Parathyroid adenoma (tissue), 2 donors: ENCODE measurements around the gene ADGRA1.

Experiments used
- H2AFZ ChIP-seq: fragments of 300-600 bp; sonication (generic); one replicate; pipeline ENCODE4 v1.7.0; 2017; ENCODE audit warnings: antibody characterized with exemption, mild to moderate bottlenecking
- H3K27ac ChIP-seq: fragments of 300-600 bp; sonication (generic); one replicate; pipeline ENCODE4 v1.7.0; 2017
- H3K27me3 ChIP-seq: fragments of 300-600 bp; sonication (generic); one replicate; pipeline ENCODE4 v1.7.0; 2017; ENCODE audit warnings: low read length; ENCODE audit not compliant: control insufficient read depth, insufficient read depth
- H3K36me3 ChIP-seq: fragments of 300-600 bp; sonication (generic); one replicate; pipeline ENCODE4 v1.7.0; 2017; ENCODE audit warnings: low read length; ENCODE audit not compliant: control insufficient read depth, insufficient read depth
- H3K4me1 ChIP-seq: fragments of 300-600 bp; sonication (generic); one replicate; pipeline ENCODE4 v1.7.0; 2017; ENCODE audit warnings: control low read depth
- H3K4me2 ChIP-seq: fragments of 300-600 bp; sonication (generic); one replicate; pipeline ENCODE4 v1.7.0; 2017; ENCODE audit warnings: low read length
- H3K4me3 ChIP-seq: fragments of 300-600 bp; sonication (generic); one replicate; pipeline ENCODE4 v1.7.0; 2017; ENCODE audit warnings: low read depth, low read length
- H3K79me2 ChIP-seq: fragments of 300-600 bp; sonication (generic); one replicate; pipeline ENCODE4 v1.7.0; 2017; ENCODE audit warnings: control low read depth
- H3K9ac ChIP-seq: fragments of 300-600 bp; sonication (generic); one replicate; pipeline ENCODE4 v1.7.0; 2017; ENCODE audit warnings: mild to moderate bottlenecking
- H3K9me3 ChIP-seq: fragments of 300-600 bp; sonication (generic); one replicate; pipeline ENCODE4 v1.7.0; 2017; ENCODE audit warnings: low read length; ENCODE audit not compliant: control insufficient read depth
- TF ChIP-seq, protein P1 (sequence below): fragments of 300-600 bp; sonication (generic); IDR thresholded peaks from one replicate; pipeline ENCODE4 v1.7.0; 2017; ENCODE audit warnings: antibody characterized with exemption, mild to moderate bottlenecking
- donor health status: primary hyperparathyroidism.

The ADGRA1 gene

DNA sequence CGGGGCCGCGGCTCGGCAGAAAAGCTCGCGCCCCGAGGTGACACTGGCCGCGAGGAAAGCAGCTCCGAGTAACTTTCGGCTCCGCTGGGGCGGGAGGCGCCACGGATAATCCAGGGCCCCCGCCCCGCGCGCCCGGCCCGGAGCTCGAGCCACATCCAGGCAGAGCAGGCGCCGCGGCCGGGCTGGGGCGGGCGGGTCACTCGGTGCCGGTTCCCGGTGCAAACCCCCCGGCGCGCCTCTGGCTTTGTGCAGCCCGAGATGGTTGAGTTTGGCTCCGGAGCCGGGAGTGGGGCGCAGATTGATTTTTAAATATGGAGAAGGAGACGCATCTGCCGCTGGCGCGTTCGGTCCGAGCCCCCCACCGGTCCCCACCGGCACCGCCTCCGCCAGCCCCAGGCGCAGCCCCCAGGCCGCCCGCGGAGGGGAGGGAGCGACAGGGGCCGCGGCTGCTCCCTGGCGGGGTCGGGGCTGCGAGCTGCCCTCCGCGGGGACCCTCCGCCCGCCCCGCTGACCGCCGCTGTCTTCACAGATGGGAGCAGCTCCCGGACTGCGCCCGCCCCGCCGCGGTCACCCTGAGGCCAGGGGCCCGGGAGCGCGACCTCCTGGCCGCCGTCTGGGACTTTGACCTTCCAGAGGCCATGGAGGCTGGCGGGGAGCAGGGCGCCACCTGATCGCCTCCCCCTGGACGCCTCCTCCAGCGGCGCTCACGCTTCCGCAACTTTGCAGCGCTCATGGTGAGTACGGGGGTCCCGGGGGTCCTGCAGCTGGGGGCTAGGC, 643 bp downstream of the ADGRA1 start:
- no peak overlapping the region for H3K27ac ChIP-seq
- TF ChIP-seq, protein P1, sequence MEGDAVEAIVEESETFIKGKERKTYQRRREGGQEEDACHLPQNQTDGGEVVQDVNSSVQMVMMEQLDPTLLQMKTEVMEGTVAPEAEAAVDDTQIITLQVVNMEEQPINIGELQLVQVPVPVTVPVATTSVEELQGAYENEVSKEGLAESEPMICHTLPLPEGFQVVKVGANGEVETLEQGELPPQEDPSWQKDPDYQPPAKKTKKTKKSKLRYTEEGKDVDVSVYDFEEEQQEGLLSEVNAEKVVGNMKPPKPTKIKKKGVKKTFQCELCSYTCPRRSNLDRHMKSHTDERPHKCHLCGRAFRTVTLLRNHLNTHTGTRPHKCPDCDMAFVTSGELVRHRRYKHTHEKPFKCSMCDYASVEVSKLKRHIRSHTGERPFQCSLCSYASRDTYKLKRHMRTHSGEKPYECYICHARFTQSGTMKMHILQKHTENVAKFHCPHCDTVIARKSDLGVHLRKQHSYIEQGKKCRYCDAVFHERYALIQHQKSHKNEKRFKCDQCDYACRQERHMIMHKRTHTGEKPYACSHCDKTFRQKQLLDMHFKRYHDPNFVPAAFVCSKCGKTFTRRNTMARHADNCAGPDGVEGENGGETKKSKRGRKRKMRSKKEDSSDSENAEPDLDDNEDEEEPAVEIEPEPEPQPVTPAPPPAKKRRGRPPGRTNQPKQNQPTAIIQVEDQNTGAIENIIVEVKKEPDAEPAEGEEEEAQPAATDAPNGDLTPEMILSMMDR, result no peak
- H2AFZ ChIP-seq, result peak overlapping the region; percentile 58
- H3K79me2 ChIP-seq, result no peaks in the 10 kb centered on the region
- no peaks in the 10 kb centered on the region for H3K36me3 ChIP-seq
- H3K9ac ChIP-seq, result no peak overlapping the region
- no peak overlapping the region for H3K4me3 ChIP-seq
- H3K9me3 ChIP-seq, result no peaks in the 10 kb centered on the region
- peak overlapping the region; percentile 38 for H3K4me2 ChIP-seq
- H3K27me3 ChIP-seq, result peaks cover 8% of the 10 kb centered on the region
- no peaks in the 10 kb centered on the region for H3K4me1 ChIP-seq

DNA sequence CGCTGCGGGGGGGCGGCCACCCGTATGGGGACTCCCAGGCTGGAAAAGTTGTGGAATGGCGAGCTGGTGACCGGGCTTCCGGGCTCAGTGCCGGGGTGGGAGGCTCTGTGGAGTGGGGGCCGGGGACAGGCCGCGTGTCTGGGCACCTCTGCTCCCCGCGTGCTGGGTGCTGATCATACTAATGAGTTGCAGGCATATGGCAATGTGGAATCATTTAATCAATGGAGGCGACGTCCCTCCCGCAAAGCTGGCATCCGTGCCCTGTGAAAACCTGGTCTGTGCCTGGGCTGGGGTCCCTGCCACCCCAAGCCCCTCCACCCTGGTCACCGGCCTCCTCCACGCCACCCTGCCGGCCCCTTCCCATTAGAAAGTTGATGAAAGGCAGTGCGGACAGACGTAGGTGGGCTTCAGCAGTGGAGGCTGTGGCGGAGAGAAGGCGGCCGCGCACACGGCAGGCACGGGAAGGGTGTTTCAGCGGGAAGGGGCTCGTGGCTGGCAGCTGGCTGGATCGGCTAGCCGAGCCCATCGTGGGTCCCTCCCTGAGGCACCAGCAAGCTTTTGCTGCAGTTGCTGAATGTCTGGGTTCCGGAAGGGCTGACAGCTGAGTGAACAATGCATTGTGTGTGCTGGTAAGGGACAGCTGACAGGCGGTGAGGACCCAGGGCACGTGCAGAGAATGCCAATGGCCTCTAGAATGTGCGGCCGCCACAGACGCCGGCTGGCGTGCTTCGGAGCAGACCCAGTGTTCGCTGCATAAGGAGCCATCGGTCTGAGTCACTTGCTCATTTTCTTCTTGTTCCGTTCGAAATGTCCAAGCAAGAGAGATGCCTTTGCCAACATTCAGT, 1.5 kb downstream of the ADGRA1 start:
- H3K4me1 ChIP-seq, result no peaks in the 10 kb centered on the region
- no peak overlapping the region for H3K27ac ChIP-seq
- no peak overlapping the region for H3K4me2 ChIP-seq
- H2AFZ ChIP-seq, result no peak overlapping the region
- no peaks in the 10 kb centered on the region for H3K36me3 ChIP-seq
- H3K4me3 ChIP-seq, result no peak overlapping the region
- no peaks in the 10 kb centered on the region for H3K9me3 ChIP-seq
- TF ChIP-seq, protein P1, result no peak
- H3K27me3 ChIP-seq, result peaks cover 8% of the 10 kb centered on the region
- H3K79me2 ChIP-seq, result no peaks in the 10 kb centered on the region
- H3K9ac ChIP-seq, result no peak overlapping the region

DNA sequence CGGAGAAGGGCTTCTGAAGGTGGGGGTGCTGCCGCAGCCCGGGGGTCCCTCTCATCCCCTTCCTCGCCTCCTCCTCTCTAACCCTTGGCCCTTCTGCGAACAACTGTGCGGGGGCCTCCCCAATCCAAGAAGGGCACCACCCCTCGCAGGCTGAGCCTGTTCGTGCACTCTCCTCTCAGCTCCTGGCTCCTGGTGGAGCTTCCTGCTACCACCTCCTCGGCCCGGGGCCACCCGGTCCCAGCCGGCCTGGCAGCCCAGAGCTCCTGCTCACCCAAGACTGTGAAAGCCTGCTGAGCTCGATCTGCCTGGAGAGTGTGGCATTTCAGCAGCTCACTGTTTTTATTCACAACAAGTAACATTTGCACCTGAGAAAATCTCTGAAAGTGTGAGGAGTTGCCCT, 2.4 kb downstream of the ADGRA1 start:
- no peaks in the 10 kb centered on the region for H3K9me3 ChIP-seq
- H3K9ac ChIP-seq, result no peak overlapping the region
- no peaks in the 10 kb centered on the region for H3K4me1 ChIP-seq
- no peaks in the 10 kb centered on the region for H3K79me2 ChIP-seq
- H2AFZ ChIP-seq, result no peak overlapping the region
- no peak overlapping the region for H3K27ac ChIP-seq
- H3K27me3 ChIP-seq, result peaks cover 8% of the 10 kb centered on the region
- no peaks in the 10 kb centered on the region for H3K36me3 ChIP-seq
- TF ChIP-seq, protein P1, result no peak
- no peak overlapping the region for H3K4me2 ChIP-seq
- no peak overlapping the region for H3K4me3 ChIP-seq

DNA sequence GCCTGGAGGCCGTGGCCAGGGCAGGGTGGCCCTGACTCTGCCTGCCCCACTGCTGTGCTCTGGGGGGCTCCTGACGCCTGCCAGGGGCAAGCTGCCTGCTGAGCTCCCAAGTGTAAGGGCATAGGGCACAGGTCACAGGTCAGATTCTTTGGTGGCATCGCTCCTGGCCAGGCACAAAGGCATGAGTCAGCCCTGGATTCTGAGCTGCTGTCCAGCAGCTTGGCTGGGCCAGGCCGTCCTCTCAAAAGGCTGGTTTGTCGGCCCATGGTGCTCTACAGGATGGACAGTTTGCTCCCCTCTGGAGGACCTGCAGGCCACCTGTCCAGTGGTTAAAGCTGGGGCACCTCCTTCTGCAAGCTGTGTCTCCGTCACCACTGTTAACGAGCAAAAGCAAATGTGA, 2.9 kb downstream of the ADGRA1 start:
- H3K4me3 ChIP-seq, result no peak overlapping the region
- H3K27me3 ChIP-seq, result peaks cover 8% of the 10 kb centered on the region
- H3K79me2 ChIP-seq, result no peaks in the 10 kb centered on the region
- H3K9me3 ChIP-seq, result no peaks in the 10 kb centered on the region
- no peaks in the 10 kb centered on the region for H3K36me3 ChIP-seq
- H2AFZ ChIP-seq, result no peak overlapping the region
- no peak overlapping the region for H3K9ac ChIP-seq
- TF ChIP-seq, protein P1, result no peak
- no peak overlapping the region for H3K4me2 ChIP-seq
- no peaks in the 10 kb centered on the region for H3K4me1 ChIP-seq
- no peak overlapping the region for H3K27ac ChIP-seq
